Body of pancreas (tissue), 4 donors: ENCODE results near the gene HID1.

Experiments used
- POLR2A ChIP-seq, 3 donors: fragments of 450-650 bp; IDR thresholded peaks; one replicate each; pipeline ENCODE4 v1.6.1; 2016; ENCODE audit warnings: antibody characterized with exemption in 3 of 3, mild to moderate bottlenecking in 2 of 3
- TF ChIP-seq, protein P1 (sequence below), 7 experiments: fragments of 450-650 bp in 4 of 7; fragments of 200-600 bp in 3 of 7; sonication (generic) in 3 of 7; IDR thresholded peaks; one replicate each; pipeline ENCODE4 v1.5.1; 2016 to 2019; ENCODE audit warnings: antibody characterized with exemption in 7 of 7

DNA sequence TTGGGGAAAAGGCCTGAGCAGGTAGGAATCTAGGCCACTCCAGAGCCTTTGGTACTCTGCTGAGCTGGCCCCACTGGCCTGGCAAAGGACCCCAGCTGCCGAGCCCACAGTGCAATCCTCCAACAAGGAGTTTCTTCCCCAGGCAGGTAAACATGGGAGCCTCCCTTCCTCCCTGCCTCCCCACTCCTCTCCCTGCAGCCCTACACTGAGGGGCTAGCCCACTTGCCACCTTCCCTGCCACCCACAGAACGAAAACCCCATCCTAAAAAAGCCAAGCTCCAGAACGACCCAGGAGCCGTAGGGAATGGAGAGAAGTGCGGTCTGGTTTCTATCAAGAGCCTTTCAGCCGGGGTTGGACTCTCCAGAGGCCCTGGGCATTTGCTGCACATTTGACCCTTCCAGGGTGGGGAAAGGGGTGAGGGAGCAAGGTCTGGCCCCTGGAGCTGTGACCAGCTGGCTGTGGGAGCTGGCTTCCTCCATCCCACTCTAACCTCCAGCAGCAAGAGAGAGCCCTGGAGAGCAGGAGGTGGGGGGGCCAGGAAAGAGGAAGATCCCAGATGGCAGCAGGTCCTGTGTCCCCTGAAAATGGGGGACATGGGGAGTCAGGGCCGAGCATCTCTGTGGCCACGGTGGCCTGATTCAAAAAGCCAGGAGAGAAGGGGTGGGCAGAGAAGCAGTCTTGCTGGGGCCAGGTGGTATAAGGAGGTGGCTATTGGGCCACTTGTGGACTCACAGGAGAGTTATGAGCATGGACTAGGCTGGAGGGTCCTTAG is 1.3 kb downstream of the HID1 start:
- TF ChIP-seq, protein P1, sequence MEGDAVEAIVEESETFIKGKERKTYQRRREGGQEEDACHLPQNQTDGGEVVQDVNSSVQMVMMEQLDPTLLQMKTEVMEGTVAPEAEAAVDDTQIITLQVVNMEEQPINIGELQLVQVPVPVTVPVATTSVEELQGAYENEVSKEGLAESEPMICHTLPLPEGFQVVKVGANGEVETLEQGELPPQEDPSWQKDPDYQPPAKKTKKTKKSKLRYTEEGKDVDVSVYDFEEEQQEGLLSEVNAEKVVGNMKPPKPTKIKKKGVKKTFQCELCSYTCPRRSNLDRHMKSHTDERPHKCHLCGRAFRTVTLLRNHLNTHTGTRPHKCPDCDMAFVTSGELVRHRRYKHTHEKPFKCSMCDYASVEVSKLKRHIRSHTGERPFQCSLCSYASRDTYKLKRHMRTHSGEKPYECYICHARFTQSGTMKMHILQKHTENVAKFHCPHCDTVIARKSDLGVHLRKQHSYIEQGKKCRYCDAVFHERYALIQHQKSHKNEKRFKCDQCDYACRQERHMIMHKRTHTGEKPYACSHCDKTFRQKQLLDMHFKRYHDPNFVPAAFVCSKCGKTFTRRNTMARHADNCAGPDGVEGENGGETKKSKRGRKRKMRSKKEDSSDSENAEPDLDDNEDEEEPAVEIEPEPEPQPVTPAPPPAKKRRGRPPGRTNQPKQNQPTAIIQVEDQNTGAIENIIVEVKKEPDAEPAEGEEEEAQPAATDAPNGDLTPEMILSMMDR (IDR thresholded peaks at IDR 0.05) = no peak
- TF ChIP-seq POLR2A (IDR thresholded peaks at IDR 0.05) = no peak
